BLaER1 treated with 17β-estradiol and CSF1 and Interleukin-3, amounts not matched to agents 10 nM and 100 nM (cell line): Measurements from ENCODE around the gene P2RX7.
A peak's percentile ranks its signal among the peaks of the same experiment; 100 is the strongest.

Source experiments
- H3K27ac ChIP-seq, 11 experiments: shearing (Covaris generic); formaldehyde crosslinking; 2 replicates each; pipeline ENCODE4 v1.8.1; 2022
- H3K27me3 ChIP-seq, 11 experiments: shearing (Covaris generic); formaldehyde crosslinking; 2 replicates each; pipeline ENCODE4 v1.8.1; 2022
- H3K36me3 ChIP-seq, 11 experiments: shearing (Covaris generic); formaldehyde crosslinking; 2 replicates each; pipeline ENCODE4 v1.8.1; 2022
- H3K4me1 ChIP-seq, 10 experiments: shearing (Covaris generic); formaldehyde crosslinking; 2 replicates each; pipeline ENCODE4 v1.8.1; 2022
- H3K4me2 ChIP-seq, 11 experiments: shearing (Covaris generic); formaldehyde crosslinking; 2 replicates each; pipeline ENCODE4 v1.8.1; 2022
- H3K4me3 ChIP-seq, 10 experiments: shearing (Covaris generic); formaldehyde crosslinking; 2 replicates each; pipeline ENCODE4 v1.8.1; 2022
- H3K9ac ChIP-seq, 11 experiments: shearing (Covaris generic); formaldehyde crosslinking; 2 replicates each; pipeline ENCODE4 v1.8.1; 2022
- H3K9me3 ChIP-seq, 11 experiments: shearing (Covaris generic); formaldehyde crosslinking; replicated peaks in 1 of 11; 2 replicates each; pipeline ENCODE4 v1.8.1; 2022
- H4K20me1 ChIP-seq, 11 experiments: shearing (Covaris generic); formaldehyde crosslinking; 2 replicates each; pipeline ENCODE4 v1.8.1; 2022
- Cebpa-rat ChIP-seq, 11 experiments: shearing (Covaris generic); IDR thresholded peaks; 2 replicates each; pipeline ENCODE4 v1.8.1; 2022

Gene P2RX7

GRCh38 chr12:121099779-121100178 is 32.9 kb upstream of the P2RX7 start:
- no peak for TF ChIP-seq Cebpa-rat (IDR thresholded peaks at IDR 0.05)
- no peak overlapping the region for H3K4me2 ChIP-seq
- H3K27me3 ChIP-seq = no peaks in the 10 kb centered on the region
- peaks cover 18 to 33% (median 27%) of the 10 kb centered on the region in 10 experiments for H3K4me1 ChIP-seq
- H3K9me3 ChIP-seq = peaks cover 15 to 31% (median 25%) of the 10 kb centered on the region in 11 experiments
- no peak overlapping the region for H3K4me3 ChIP-seq
- no peaks in the 10 kb centered on the region for H4K20me1 ChIP-seq
- H3K36me3 ChIP-seq = peaks cover 0 to 7% (median 0%) of the 10 kb centered on the region in 11 experiments; a peak in 1 of 22 replicates
- no peak overlapping the region for H3K27ac ChIP-seq
- H3K9ac ChIP-seq = no peak overlapping the region

GRCh38 chr12:121102307-121102706 is 30.4 kb upstream of the P2RX7 start:
- TF ChIP-seq Cebpa-rat (IDR thresholded peaks at IDR 0.05) = no peak
- Histone ChIP-seq H3K27ac (no peak overlapping the region), H3K4me3 (no peak overlapping the region), H4K20me1 (no peaks in the 10 kb centered on the region), H3K4me2 (no peak overlapping the region), H3K9me3 (peaks cover 15 to 33% (median 23%) of the 10 kb centered on the region in 11 experiments), H3K4me1 (peaks cover 0 to 8% (median 5%) of the 10 kb centered on the region in 10 experiments; a peak in 14 of 20 replicates), H3K9ac (no peak overlapping the region), H3K36me3 (peaks cover 0 to 7% (median 0%) of the 10 kb centered on the region in 11 experiments; a peak in 1 of 22 replicates), H3K27me3 (no peaks in the 10 kb centered on the region)

GRCh38 chr12:121107681-121108080 is 25.0 kb upstream of the P2RX7 start:
- Histone ChIP-seq H3K4me3 (no peak overlapping the region), H3K27me3 (no peaks in the 10 kb centered on the region), H4K20me1 (no peaks in the 10 kb centered on the region), H3K36me3 (no peaks in the 10 kb centered on the region), H3K4me1 (peaks cover 0 to 37% (median 10%) of the 10 kb centered on the region in 10 experiments; a peak in 13 of 20 replicates), H3K9me3 (peaks cover 0 to 14% (median 8%) of the 10 kb centered on the region in 11 experiments; a peak in 13 of 22 replicates), H3K27ac (no peak overlapping the region), H3K9ac (no peak overlapping the region), H3K4me2 (peak overlapping the region in 1 of 11 experiments; percentile 17; a peak in 1 of 22 replicates)
- TF ChIP-seq Cebpa-rat (IDR thresholded peaks at IDR 0.05) = no peak

- H3K36me3 ChIP-seq = no peaks in the 10 kb centered on the region
- H3K4me3 ChIP-seq = no peak overlapping the region
- H3K9ac ChIP-seq = no peak overlapping the region
- H3K27ac ChIP-seq = no peak overlapping the region
- H3K4me1 ChIP-seq = peaks cover 0 to 42% (median 12%) of the 10 kb centered on the region in 10 experiments; a peak in 13 of 20 replicates
- peak overlapping the region in 1 of 11 experiments; percentile 37; a peak in 1 of 22 replicates for H3K4me2 ChIP-seq
- no peaks in the 10 kb centered on the region for H4K20me1 ChIP-seq
- H3K9me3 ChIP-seq = peaks cover 0 to 14% (median 8%) of the 10 kb centered on the region in 11 experiments; a peak in 13 of 22 replicates
- no peak for TF ChIP-seq Cebpa-rat (IDR thresholded peaks at IDR 0.05)
- H3K27me3 ChIP-seq = no peaks in the 10 kb centered on the region
These were observed 24.2 kb upstream of the P2RX7 start for GRCh38 chr12:121108492-121108891.

GRCh38 chr12:121110211-121110940 is 22.3 kb upstream of the P2RX7 start:
- peak overlapping the region in 3 of 11 experiments; percentile 21 to 48 (median 24); a peak in 5 of 22 replicates for H3K4me2 ChIP-seq
- no peaks in the 10 kb centered on the region for H3K36me3 ChIP-seq
- peaks cover 0 to 42% (median 12%) of the 10 kb centered on the region in 10 experiments; a peak in 13 of 20 replicates for H3K4me1 ChIP-seq
- peak overlapping the region in 3 of 11 experiments; percentile 4 to 33 (median 14); a peak in 5 of 22 replicates for H3K27ac ChIP-seq
- TF ChIP-seq Cebpa-rat (IDR thresholded peaks at IDR 0.05) = no peak
- peak overlapping the region in 1 of 11 experiments; percentile 23; a peak in 2 of 22 replicates for H3K9ac ChIP-seq
- no peaks in the 10 kb centered on the region; a peak in 1 of 22 replicates for H3K9me3 ChIP-seq
- no peak overlapping the region for H3K4me3 ChIP-seq
- no peaks in the 10 kb centered on the region for H3K27me3 ChIP-seq
- no peaks in the 10 kb centered on the region for H4K20me1 ChIP-seq

GRCh38 chr12:121111684-121112083 is 21.0 kb upstream of the P2RX7 start:
- Histone ChIP-seq H3K9me3 (no peaks in the 10 kb centered on the region), H3K27ac (no peak overlapping the region), H3K4me1 (peaks cover 0 to 42% (median 12%) of the 10 kb centered on the region in 10 experiments; a peak in 13 of 20 replicates), H4K20me1 (no peaks in the 10 kb centered on the region), H3K27me3 (no peaks in the 10 kb centered on the region), H3K9ac (no peak overlapping the region), H3K36me3 (no peaks in the 10 kb centered on the region), H3K4me2 (no peak overlapping the region), H3K4me3 (no peak overlapping the region)
- no peak for TF ChIP-seq Cebpa-rat (IDR thresholded peaks at IDR 0.05)

GRCh38 chr12:121112496-121112895 is 20.2 kb upstream of the P2RX7 start:
- peak overlapping the region in 7 of 11 experiments; percentile 6 to 48 (median 31); a peak in 8 of 22 replicates for H3K4me2 ChIP-seq
- no peaks in the 10 kb centered on the region for H3K9me3 ChIP-seq
- TF ChIP-seq Cebpa-rat (IDR thresholded peaks at IDR 0.05) = no peak
- peak overlapping the region in 2 of 11 experiments; percentile 40 to 46; a peak in 3 of 22 replicates for H3K27ac ChIP-seq
- H3K9ac ChIP-seq = no peak overlapping the region
- H3K36me3 ChIP-seq = no peaks in the 10 kb centered on the region
- H3K4me3 ChIP-seq = no peak overlapping the region
- no peaks in the 10 kb centered on the region for H4K20me1 ChIP-seq
- no peaks in the 10 kb centered on the region for H3K27me3 ChIP-seq
- H3K4me1 ChIP-seq = peaks cover 0 to 41% (median 12%) of the 10 kb centered on the region in 10 experiments; a peak in 13 of 20 replicates

- no peak for TF ChIP-seq Cebpa-rat (IDR thresholded peaks at IDR 0.05)
- no peaks in the 10 kb centered on the region for H4K20me1 ChIP-seq
- H3K36me3 ChIP-seq = no peaks in the 10 kb centered on the region
- no peaks in the 10 kb centered on the region for H3K27me3 ChIP-seq
- peak overlapping the region in 6 of 11 experiments; percentile 6 to 48 (median 37); a peak in 4 of 22 replicates for H3K4me2 ChIP-seq
- no peak overlapping the region for H3K9ac ChIP-seq
- peaks cover 0 to 35% (median 12%) of the 10 kb centered on the region in 10 experiments; a peak in 13 of 20 replicates for H3K4me1 ChIP-seq
- H3K9me3 ChIP-seq = no peaks in the 10 kb centered on the region
- H3K27ac ChIP-seq = peak overlapping the region in 2 of 11 experiments; percentile 40 to 46; a peak in 3 of 22 replicates
- no peak overlapping the region for H3K4me3 ChIP-seq
These were observed 19.6 kb upstream of the P2RX7 start for GRCh38 chr12:121113057-121113456.

GRCh38 chr12:121114019-121114639 is 18.5 kb upstream of the P2RX7 start:
- Histone ChIP-seq H3K9me3 (no peaks in the 10 kb centered on the region), H3K4me2 (no peak overlapping the region), H3K4me1 (peaks cover 0 to 29% (median 12%) of the 10 kb centered on the region in 10 experiments; a peak in 13 of 20 replicates), H3K36me3 (no peaks in the 10 kb centered on the region), H3K9ac (no peak overlapping the region), H3K27ac (no peak overlapping the region), H3K4me3 (no peak overlapping the region), H4K20me1 (no peaks in the 10 kb centered on the region), H3K27me3 (no peaks in the 10 kb centered on the region)
- no peak for TF ChIP-seq Cebpa-rat (IDR thresholded peaks at IDR 0.05)
